ENCODE results near the gene RARS2.

The RARS2 gene

DNA sequence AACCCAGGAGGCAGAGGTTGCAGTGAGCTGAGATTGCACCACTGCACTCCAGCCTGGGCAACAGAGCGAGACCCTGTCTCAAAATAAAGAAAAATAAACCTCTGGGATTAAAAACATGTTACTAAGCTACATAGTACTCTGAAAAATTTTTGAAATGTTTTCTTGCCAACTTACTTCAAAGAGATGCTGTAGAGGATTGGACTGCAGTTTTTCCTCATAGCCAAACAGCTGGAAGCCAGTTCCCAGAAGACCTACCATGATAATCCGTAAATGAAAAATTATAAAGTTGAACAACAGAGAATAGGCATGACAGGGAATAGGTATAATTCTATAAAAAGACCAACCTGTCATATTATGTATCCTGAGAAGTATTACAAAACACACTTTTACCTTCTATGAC lies 48.0 kb downstream of the RARS2 start:
- H3K4me1 ChIP-seq (ENCODE audit: insufficient read depth, low read length, poor library complexity, severe bottlenecking), result no peaks in the 10 kb centered on the region
- no peak overlapping the region for H3K4me2 ChIP-seq (ENCODE audit: low read depth, low read length, poor library complexity, severe bottlenecking)
- H3K27me3 ChIP-seq (ENCODE audit: insufficient read depth, low read length, poor library complexity, severe bottlenecking), result no peaks in the 10 kb centered on the region
- H3K36me3 ChIP-seq (ENCODE audit: insufficient read depth, low read length), result peaks cover 52% of the 10 kb centered on the region; the same call in 1 of the 2 replicates
- H3K9ac ChIP-seq (ENCODE audit: low read depth, low read length, poor library complexity, severe bottlenecking), result no peak overlapping the region
- no peaks in the 10 kb centered on the region for H3K79me2 ChIP-seq (ENCODE audit: insufficient read depth, low read length)
- no peaks in the 10 kb centered on the region for H3K9me2 ChIP-seq (replicated peaks; ENCODE audit: low read depth, low read length)
- H2AFZ ChIP-seq (ENCODE audit: low read length), result no peak overlapping the region
- no peaks in the 10 kb centered on the region for H3K9me3 ChIP-seq (ENCODE audit: insufficient read depth, low read depth, low read length)
- H4K20me1 ChIP-seq (ENCODE audit: insufficient read depth, low read length, poor library complexity, severe bottlenecking), result no peaks in the 10 kb centered on the region
- H3K4me3 ChIP-seq (ENCODE audit: low read length, poor library complexity, severe bottlenecking), result no peak overlapping the region
- no peaks in the 10 kb centered on the region for H3F3A ChIP-seq (ENCODE audit: low read depth)
- TF ChIP-seq EZH2phosphoT487 (IDR thresholded peaks at IDR 0.05; ENCODE audit: borderline replicate concordance), result no peak
- TF ChIP-seq CTCF (conservative IDR thresholded peaks at IDR 0.05; ENCODE audit: low read length), result no peak

DNA sequence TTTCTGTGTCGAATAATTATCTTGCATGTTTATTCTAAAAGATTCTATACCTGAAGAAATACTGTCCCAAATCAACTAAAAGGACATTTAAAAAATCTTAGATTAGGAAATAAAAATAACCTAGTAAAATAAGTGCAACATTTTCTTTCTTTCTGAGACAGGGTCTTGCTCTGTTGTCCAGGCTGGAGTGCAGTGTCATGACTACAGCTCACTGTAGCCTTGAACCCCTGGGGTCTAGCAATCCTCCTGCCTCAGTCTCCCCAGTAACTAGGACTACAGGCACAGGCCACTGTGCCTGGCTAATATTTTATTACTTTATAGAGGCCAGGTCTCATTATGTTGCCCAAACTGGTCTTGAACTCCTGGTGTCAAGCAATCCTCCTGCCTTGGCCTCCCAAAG lies 48.7 kb downstream of the RARS2 start:
- Histone ChIP-seq H3K4me2 (ENCODE audit: low read depth, low read length, poor library complexity, severe bottlenecking) (no peak overlapping the region), H3K27me3 (ENCODE audit: insufficient read depth, low read length, poor library complexity, severe bottlenecking) (no peaks in the 10 kb centered on the region), H3F3A (ENCODE audit: low read depth) (no peaks in the 10 kb centered on the region), H3K9me2 (replicated peaks; ENCODE audit: low read depth, low read length) (no peaks in the 10 kb centered on the region), H3K9ac (ENCODE audit: low read depth, low read length, poor library complexity, severe bottlenecking) (no peak overlapping the region), H3K9me3 (ENCODE audit: insufficient read depth, low read depth, low read length) (no peaks in the 10 kb centered on the region), H3K4me3 (ENCODE audit: low read length, poor library complexity, severe bottlenecking) (no peak overlapping the region), H2AFZ (ENCODE audit: low read length) (no peak overlapping the region), H3K36me3 (ENCODE audit: insufficient read depth, low read length) (peaks cover 49% of the 10 kb centered on the region; the same call in 1 of the 2 replicates), H3K4me1 (ENCODE audit: insufficient read depth, low read length, poor library complexity, severe bottlenecking) (no peaks in the 10 kb centered on the region), H4K20me1 (ENCODE audit: insufficient read depth, low read length, poor library complexity, severe bottlenecking) (no peaks in the 10 kb centered on the region), H3K79me2 (ENCODE audit: insufficient read depth, low read length) (no peaks in the 10 kb centered on the region)
- no peak for TF ChIP-seq CTCF (conservative IDR thresholded peaks at IDR 0.05; ENCODE audit: low read length)
- no peak for TF ChIP-seq EZH2phosphoT487 (IDR thresholded peaks at IDR 0.05; ENCODE audit: borderline replicate concordance)

DNA sequence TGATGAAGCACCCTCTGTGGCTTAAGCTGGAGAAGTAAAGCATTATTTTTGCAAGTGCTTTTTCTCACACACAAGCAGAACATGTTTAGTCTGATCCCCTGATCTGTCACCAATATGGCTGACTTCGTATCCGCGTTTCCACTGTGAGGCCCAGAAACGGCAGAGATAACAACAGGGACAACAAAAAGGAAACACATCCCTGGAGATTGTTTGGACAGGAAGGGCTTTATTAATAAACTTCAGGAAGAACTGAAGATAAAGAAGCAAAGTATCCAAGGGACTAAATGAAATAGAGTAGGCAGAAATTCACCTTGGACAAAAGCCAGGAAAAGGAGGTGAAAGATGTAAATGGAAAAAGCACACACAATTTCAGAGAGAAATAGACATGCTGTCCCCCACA lies 49.2 kb downstream of the RARS2 start:
- no peak overlapping the region for H3K4me3 ChIP-seq (ENCODE audit: low read length, poor library complexity, severe bottlenecking)
- TF ChIP-seq EZH2phosphoT487 (IDR thresholded peaks at IDR 0.05; ENCODE audit: borderline replicate concordance), result no peak
- no peak for TF ChIP-seq CTCF (conservative IDR thresholded peaks at IDR 0.05; ENCODE audit: low read length)
- H3K9me2 ChIP-seq (replicated peaks; ENCODE audit: low read depth, low read length), result no peaks in the 10 kb centered on the region
- no peaks in the 10 kb centered on the region for H3K79me2 ChIP-seq (ENCODE audit: insufficient read depth, low read length)
- peaks cover 48% of the 10 kb centered on the region; the same call in 1 of the 2 replicates for H3K36me3 ChIP-seq (ENCODE audit: insufficient read depth, low read length)
- no peak overlapping the region for H3K4me2 ChIP-seq (ENCODE audit: low read depth, low read length, poor library complexity, severe bottlenecking)
- H3K9me3 ChIP-seq (ENCODE audit: insufficient read depth, low read depth, low read length), result no peaks in the 10 kb centered on the region
- no peak overlapping the region for H2AFZ ChIP-seq (ENCODE audit: low read length)
- no peak overlapping the region for H3K9ac ChIP-seq (ENCODE audit: low read depth, low read length, poor library complexity, severe bottlenecking)
- no peaks in the 10 kb centered on the region for H4K20me1 ChIP-seq (ENCODE audit: insufficient read depth, low read length, poor library complexity, severe bottlenecking)
- H3K27me3 ChIP-seq (ENCODE audit: insufficient read depth, low read length, poor library complexity, severe bottlenecking), result no peaks in the 10 kb centered on the region
- no peaks in the 10 kb centered on the region for H3K4me1 ChIP-seq (ENCODE audit: insufficient read depth, low read length, poor library complexity, severe bottlenecking)
- H3F3A ChIP-seq (ENCODE audit: low read depth), result no peaks in the 10 kb centered on the region
